HepG2 (cell line): ENCODE measurements around the gene SMIM13. TPM values are rescaled to one million over a fixed set of nuclear protein-coding genes. Genes with fewer than 3 reads are reported as not detected.

Source experiments
- ATAC-seq: fragments of 200-7000 bp; cut with Tn5 transposase; 3 replicates; pipeline ENCODE4 v1.9.1; 2020; ENCODE audit warnings: mild to moderate bottlenecking, moderate library complexity
- BruUV-seq: library from RNA; stranded (reverse); fragments of 400-500 nt; replicated peaks from 2 replicates; lab custom pipeline; 2021; lab: Mats Ljungman, UMichigan
- CTCF ChIA-PET: fragments of 300-600 bp; formaldehyde crosslinking; extraction: SDS; loops from one replicate; lab custom pipeline; 2021; ENCODE audit warnings: low total read pairs, inconsistent platforms, low intra/inter-chr PET ratio; lab: Yijun Ruan, JAX
- POLR2A ChIA-PET: fragments of 350-600 bp; sonication (Branson Sonifier 250); formaldehyde crosslinking; loops from one replicate; lab custom pipeline; 2020; ENCODE audit warnings: antibody characterized with exemption, inconsistent platforms; lab: Yijun Ruan, JAX
- DNase-seq: peaks from one replicate; pipeline ENCODE4 v3.0.0-alpha.2; 2015; ENCODE audit warnings: low spot score
- FAIRE-seq: peaks from 3 replicates; lab custom pipeline; 2011; peaks lifted over from hg19 to GRCh38; lab: Jason Lieb, UNC
- H2AFZ ChIP-seq: one replicate; pipeline ENCODE4 v1.6.1; 2011; ENCODE audit warnings: low read length, inconsistent platforms
- H3K27ac ChIP-seq: fragments of 300-600 bp; 3 replicates; pipeline ENCODE4 v1.8.0; 2011; ENCODE audit warnings: mixed run types, mild to moderate bottlenecking, mixed read lengths, low read length, inconsistent platforms; ENCODE audit not compliant: insufficient read depth; ENCODE audit errors: extremely low read length
- H3K27me3 ChIP-seq, 2 experiments: fragments of 200-600 bp in 1 of 2; 2 replicates in 1 of 2; 3 replicates in 1 of 2; pipeline versions ENCODE4 v1.6.0 to v1.8.0; 2011; ENCODE audit warnings: low read length in 2 of 2, mild to moderate bottlenecking in 2 of 2, moderate library complexity in 2 of 2, inconsistent platforms in 1 of 2; ENCODE audit not compliant: insufficient read depth in 2 of 2, control insufficient read depth in 1 of 2
- H3K36me3 ChIP-seq, 2 experiments: fragments of 200-600 bp in 1 of 2; replicated peaks in 1 of 2; 2 replicates in 1 of 2; 3 replicates in 1 of 2; pipeline versions ENCODE4 v1.5.1 to v1.8.0; 2011; ENCODE audit warnings: low read length in 2 of 2, inconsistent platforms in 1 of 2; ENCODE audit not compliant: insufficient read depth in 2 of 2, control insufficient read depth in 1 of 2
- H3K4me1 ChIP-seq: 2 replicates; pipeline ENCODE4 v1.5.1; 2012; ENCODE audit warnings: low read length, inconsistent platforms; ENCODE audit not compliant: insufficient read depth
- H3K4me2 ChIP-seq: 2 replicates; pipeline ENCODE4 v1.6.0; 2011; ENCODE audit warnings: low read depth, low read length, inconsistent platforms
- H3K4me3 ChIP-seq, 3 experiments: fragments of 200-600 bp in 1 of 3; sonication (generic), shearing (Covaris generic) in 1 of 3; replicated peaks in 1 of 3; 2 replicates each; pipeline ENCODE4 v1.5.1; 2011 to 2016; ENCODE audit warnings: low read length in 3 of 3, inconsistent platforms in 2 of 3, low read depth in 2 of 3, mild to moderate bottlenecking in 2 of 3, control low read depth in 1 of 3, mixed read lengths in 1 of 3; ENCODE audit not compliant: insufficient read depth in 1 of 3
- H3K79me2 ChIP-seq: one replicate; pipeline ENCODE4 v1.6.1; 2011; ENCODE audit warnings: low read length, inconsistent platforms; ENCODE audit not compliant: insufficient read depth
- H3K9ac ChIP-seq: 2 replicates; pipeline ENCODE4 v1.6.0; 2011; ENCODE audit warnings: mild to moderate bottlenecking, low read depth, low read length, inconsistent platforms; ENCODE audit not compliant: insufficient read depth
- H3K9me3 ChIP-seq: 2 replicates; pipeline ENCODE4 v1.5.1; 2012; ENCODE audit warnings: mild to moderate bottlenecking, low read length
- H4K20me1 ChIP-seq: 2 replicates; pipeline ENCODE4 v1.6.0; 2011; ENCODE audit warnings: inconsistent platforms, mild to moderate bottlenecking, low read length, moderate library complexity; ENCODE audit not compliant: insufficient read depth
- CTCF ChIP-seq: sonication (generic); formaldehyde crosslinking; IDR thresholded peaks from 2 replicates; pipeline ENCODE4 v1.5.0; 2020; ENCODE audit warnings: mild to moderate bottlenecking, missing genetic modification reagents, moderate library complexity
- HOXA9 ChIP-seq: sonication (generic); formaldehyde crosslinking; IDR thresholded peaks from 2 replicates; pipeline ENCODE4 v1.8.1; 2022; ENCODE audit warnings: missing genetic modification reagents, mild to moderate bottlenecking, moderate library complexity, borderline replicate concordance
- JDP2 ChIP-seq: sonication (generic); formaldehyde crosslinking; IDR thresholded peaks from 2 replicates; pipeline ENCODE4 v1.8.1; 2022; ENCODE audit warnings: missing genetic modification reagents, borderline replicate concordance
- MBD4 ChIP-seq: IDR thresholded peaks from 2 replicates; pipeline ENCODE4 v1.6.1; 2012; ENCODE audit warnings: low read length, inconsistent platforms, borderline replicate concordance
- MIER2 ChIP-seq: IDR thresholded peaks from 2 replicates; pipeline ENCODE4 v1.6.1; 2016; ENCODE audit warnings: missing biosample characterization, missing genetic modification reagents
- SIX4 ChIP-seq: sonication (generic); formaldehyde crosslinking; IDR thresholded peaks from 2 replicates; pipeline ENCODE4 v1.4.0; 2020; ENCODE audit warnings: missing genetic modification reagents
- SMAD1 ChIP-seq: sonication (generic); formaldehyde crosslinking; IDR thresholded peaks from 2 replicates; pipeline ENCODE4 v1.4.0; 2020; ENCODE audit warnings: missing genetic modification reagents, low read depth, mild to moderate bottlenecking, borderline replicate concordance
- YEATS4 ChIP-seq: sonication (generic); formaldehyde crosslinking; IDR thresholded peaks from 2 replicates; pipeline ENCODE4 v1.4.0; 2020; ENCODE audit warnings: missing genetic modification reagents, borderline replicate concordance
- ZBTB44 ChIP-seq: sonication (generic); formaldehyde crosslinking; IDR thresholded peaks from 2 replicates; pipeline ENCODE4 v1.4.0; 2020; ENCODE audit warnings: missing genetic modification reagents
- ZFP36 ChIP-seq: fragments of 150-350 bp; IDR thresholded peaks from 2 replicates; pipeline ENCODE4 v1.6.1; 2018; ENCODE audit warnings: borderline replicate concordance, low read length, low read depth; ENCODE audit not compliant: partially characterized antibody
- ZNF280D ChIP-seq: sonication (generic); formaldehyde crosslinking; IDR thresholded peaks from 2 replicates; pipeline ENCODE4 v1.5.1; 2020; ENCODE audit warnings: mild to moderate bottlenecking, missing genetic modification reagents
- ZNF431 ChIP-seq: sonication (generic); formaldehyde crosslinking; IDR thresholded peaks from 2 replicates; pipeline ENCODE4 v1.9.0; 2022; ENCODE audit warnings: missing genetic modification reagents, low read depth, mild to moderate bottlenecking, borderline replicate concordance
- ZNF501 ChIP-seq: sonication (generic); formaldehyde crosslinking; IDR thresholded peaks from 2 replicates; pipeline ENCODE4 v1.5.1; 2020; ENCODE audit warnings: mild to moderate bottlenecking, moderate library complexity, missing genetic modification reagents
- ZNF782 ChIP-seq: sonication (generic); formaldehyde crosslinking; IDR thresholded peaks from 2 replicates; pipeline ENCODE4 v1.4.0; 2020; ENCODE audit warnings: missing genetic modification reagents, mild to moderate bottlenecking, borderline replicate concordance
- WGBS: methylation state at CpG from one replicate; pipeline ENCODE4 v1.1.6; 2017; ENCODE audit warnings: low lambda C conversion rate; 5-methylcytosine and 5-hydroxymethylcytosine counted together
- in situ Hi-C: cut with HindIII; loops from 2 replicates; pipeline ENCODE4 v1.10.0; 2017; ENCODE audit warnings: low pct_unique_long_range_greater_than_20kb; ENCODE audit not compliant: extremely low pct_ligation_motif_present
- intact Hi-C: fragments of 100-400 bp; cut with micrococcal nuclease; formaldehyde crosslinking; loops from one replicate; pipeline ENCODE4 v1.10.0; 2022; ENCODE audit not compliant: unreplicated experiment
- polyA plus RNA-seq, 8 experiments: library from polyadenylated mRNA; depleted of rRNA in 3 of 8; stranded (reverse) in 7 of 8; unstranded in 1 of 8; fragments of >200 nt; fragmentation: Illumina TruSeq in 4 of 8; extraction: Trizol in 4 of 8; gene quantifications; 2 replicates each; pipeline versions ENCODE4 v1.2.1 to v1.2.3, GENCODE V29; 2011 to 2016; ENCODE audit warnings: low read depth in 4 of 8, missing spikeins in 1 of 8, mixed read lengths in 1 of 8; ENCODE audit not compliant: insufficient read depth in 1 of 8
- total RNA-seq, 5 experiments: library from RNA; depleted of rRNA; stranded (reverse); fragments of >200 nt; fragmentation: Illumina TruSeq; extraction: Trizol; gene quantifications; 2 replicates each; pipeline ENCODE4 v1.2.3, GENCODE V29; 2016; ENCODE audit warnings: low read depth in 1 of 5

The SMIM13 gene
- total and polyA plus RNA-seq, 2 of the 13 experiments (the other 11 are each of a cell fraction or from before 2014, with no cell fraction given): 2.7 to 10.2 TPM

- intact Hi-C loops (loop anchor here (5.0 kb wide), 1 partner anchor 47 kb away; no protein-coding TSS in a partner anchor), in situ Hi-C loops (no loop called here)
- Histone ChIP-seq H3K9ac (peak overlapping the region; percentile 85), H3K36me3 (no peaks in the 10 kb centered on the region), H3K27me3 (no peaks in the 10 kb centered on the region; a peak in 1 of 5 replicates), H2AFZ (no peak overlapping the region), H3K9me3 (no peaks in the 10 kb centered on the region), H3K79me2 (peaks cover 55% of the 10 kb centered on the region), H3K4me2 (peak overlapping the region; percentile 86), H3K27ac (peak overlapping the region; percentile 90), H4K20me1 (peaks cover 9% of the 10 kb centered on the region; the same call in 1 of the 2 replicates), H3K4me3 (peak overlapping the region; percentile 93 to 99 (median 97)), H3K4me1 (peaks cover 43% of the 10 kb centered on the region)
- DNase-seq: no peak
- POLR2A ChIA-PET: interaction anchor here (0.6 to 0.8 kb wide), 2 partner anchors 28 to 82 kb away, joined by 3 read pairs; no protein-coding TSS in a partner anchor
- 3% methylated on average over 7 of the region's 7 CpGs for WGBS
- CTCF ChIA-PET: no interaction called here
- BruUV-seq: no TSS peak
- no peak for ATAC-seq
- FAIRE-seq: no peak
- TF ChIP-seq ZNF782 (CRISPR knock-in tag) (no peak), ZFP36 (no peak), MIER2 (no peak), SIX4 (CRISPR knock-in tag) (no peak), HOXA9 (CRISPR knock-in tag) (no peak), ZBTB44 (no peak), YEATS4 (peak; percentile 34; the same call in 1 of the 2 replicates), ZNF501 (CRISPR knock-in tag) (0 out of 2 replicates have a peak, but pooled peaks have one; percentile 46), ZNF280D (no peak), MBD4 (no peak), CTCF (CRISPR knock-in tag) (no peak), ZNF431 (CRISPR knock-in tag) (no peak), JDP2 (CRISPR knock-in tag) (no peak), SMAD1 (CRISPR knock-in tag) (no peak)
Measured at GRCh38 chr6:11094941-11095340, 1.3 kb downstream of the SMIM13 start.
